Measurements from ENCODE around the gene UCHL5. TPM values are rescaled to one million over a fixed set of nuclear protein-coding genes. Genes with fewer than 3 reads are reported as not detected.

The UCHL5 gene
- total and polyA plus RNA-seq, 2 of the 13 experiments (the other 11 are each of a cell fraction or from before 2014, with no cell fraction given), result 18.2 to 44.1 TPM

DNA sequence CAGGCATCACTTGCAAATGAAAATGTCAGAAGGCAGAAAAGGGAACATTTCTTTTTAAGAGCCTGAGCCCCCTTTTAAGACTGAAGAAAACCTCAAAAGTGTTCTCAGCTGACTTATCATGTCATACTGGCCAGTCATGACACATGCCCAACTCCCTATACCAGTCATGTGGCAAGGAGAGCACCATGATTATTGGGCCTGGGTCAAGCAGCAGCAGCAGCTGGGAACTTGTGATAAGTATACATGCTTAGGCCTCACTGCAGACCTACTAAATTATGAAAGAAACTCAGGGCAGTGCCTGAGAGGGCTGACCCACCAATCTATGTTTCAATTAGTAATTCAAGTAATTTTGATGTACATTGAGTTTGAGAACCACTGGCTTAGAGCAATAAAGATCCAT lies 8.9 kb upstream of the UCHL5 start (continued):
- TF ChIP-seq ZNF18 (CRISPR knock-in tag; IDR thresholded peaks at IDR 0.05; ENCODE audit: insufficient replicate concordance), result no peak
- TF ChIP-seq ZNF468 (CRISPR knock-in tag; IDR thresholded peaks at IDR 0.05), result no peak
- no peak for TF ChIP-seq ATF7-NPFF (CRISPR knock-in tag; IDR thresholded peaks at IDR 0.05; ENCODE audit: low read depth)
- no peak for TF ChIP-seq CC2D1A (CRISPR knock-in tag; IDR thresholded peaks at IDR 0.05)
- TF ChIP-seq ZNF614 (CRISPR knock-in tag; IDR thresholded peaks at IDR 0.05; ENCODE audit: borderline replicate concordance), result no peak
- no peak for TF ChIP-seq FIP1L1 (IDR thresholded peaks at IDR 0.05; ENCODE audit: borderline replicate concordance, insufficient read depth, low read depth, low read length)
- no peak for TF ChIP-seq GABPA (IDR thresholded peaks at IDR 0.05; ENCODE audit: low read depth, low read length)
- no peak for TF ChIP-seq GABPA (CRISPR knock-in tag; IDR thresholded peaks at IDR 0.05; ENCODE audit: low read depth)
- no peak for TF ChIP-seq NFE2 (CRISPR knock-in tag; IDR thresholded peaks at IDR 0.05)
- TF ChIP-seq HNF4A (CRISPR knock-in tag; IDR thresholded peaks at IDR 0.05), result no peak

- no TSS peak for BruUV-seq (replicated peaks)
- peaks cover 64% of the 10 kb centered on the region for H3K79me2 ChIP-seq (ENCODE audit: insufficient read depth, low read length)
- peaks cover 16% of the 10 kb centered on the region for H3K4me1 ChIP-seq (ENCODE audit: insufficient read depth, low read length)
- H3K4me3 ChIP-seq (replicated peaks in 1 of 3; ENCODE audit: insufficient read depth in 1 of 3, low read depth in 2 of 3, low read length in 3 of 3), result no peak overlapping the region
- DNase-seq (ENCODE audit: low spot score) (no peak), FAIRE-seq (no peak), ATAC-seq (no peak)
- ChIA-PET CTCF (ENCODE audit: low intra/inter-chr PET ratio, low total read pairs) (no interaction called here), POLR2A (no interaction called here)
- H3K4me2 ChIP-seq (ENCODE audit: low read depth, low read length), result no peak overlapping the region
- H2AFZ ChIP-seq (ENCODE audit: low read length), result no peak overlapping the region
- TF ChIP-seq ZNF329 (CRISPR knock-in tag; IDR thresholded peaks at IDR 0.05; ENCODE audit: low read depth) (no peak), MIER3 (CRISPR knock-in tag; IDR thresholded peaks at IDR 0.05; ENCODE audit: borderline replicate concordance) (no peak), MBNL3 (CRISPR knock-in tag; conservative IDR thresholded peaks at IDR 0.05) (no peak), SRY (CRISPR knock-in tag; IDR thresholded peaks at IDR 0.05) (no peak)
- TF ChIP-seq, protein P1, sequence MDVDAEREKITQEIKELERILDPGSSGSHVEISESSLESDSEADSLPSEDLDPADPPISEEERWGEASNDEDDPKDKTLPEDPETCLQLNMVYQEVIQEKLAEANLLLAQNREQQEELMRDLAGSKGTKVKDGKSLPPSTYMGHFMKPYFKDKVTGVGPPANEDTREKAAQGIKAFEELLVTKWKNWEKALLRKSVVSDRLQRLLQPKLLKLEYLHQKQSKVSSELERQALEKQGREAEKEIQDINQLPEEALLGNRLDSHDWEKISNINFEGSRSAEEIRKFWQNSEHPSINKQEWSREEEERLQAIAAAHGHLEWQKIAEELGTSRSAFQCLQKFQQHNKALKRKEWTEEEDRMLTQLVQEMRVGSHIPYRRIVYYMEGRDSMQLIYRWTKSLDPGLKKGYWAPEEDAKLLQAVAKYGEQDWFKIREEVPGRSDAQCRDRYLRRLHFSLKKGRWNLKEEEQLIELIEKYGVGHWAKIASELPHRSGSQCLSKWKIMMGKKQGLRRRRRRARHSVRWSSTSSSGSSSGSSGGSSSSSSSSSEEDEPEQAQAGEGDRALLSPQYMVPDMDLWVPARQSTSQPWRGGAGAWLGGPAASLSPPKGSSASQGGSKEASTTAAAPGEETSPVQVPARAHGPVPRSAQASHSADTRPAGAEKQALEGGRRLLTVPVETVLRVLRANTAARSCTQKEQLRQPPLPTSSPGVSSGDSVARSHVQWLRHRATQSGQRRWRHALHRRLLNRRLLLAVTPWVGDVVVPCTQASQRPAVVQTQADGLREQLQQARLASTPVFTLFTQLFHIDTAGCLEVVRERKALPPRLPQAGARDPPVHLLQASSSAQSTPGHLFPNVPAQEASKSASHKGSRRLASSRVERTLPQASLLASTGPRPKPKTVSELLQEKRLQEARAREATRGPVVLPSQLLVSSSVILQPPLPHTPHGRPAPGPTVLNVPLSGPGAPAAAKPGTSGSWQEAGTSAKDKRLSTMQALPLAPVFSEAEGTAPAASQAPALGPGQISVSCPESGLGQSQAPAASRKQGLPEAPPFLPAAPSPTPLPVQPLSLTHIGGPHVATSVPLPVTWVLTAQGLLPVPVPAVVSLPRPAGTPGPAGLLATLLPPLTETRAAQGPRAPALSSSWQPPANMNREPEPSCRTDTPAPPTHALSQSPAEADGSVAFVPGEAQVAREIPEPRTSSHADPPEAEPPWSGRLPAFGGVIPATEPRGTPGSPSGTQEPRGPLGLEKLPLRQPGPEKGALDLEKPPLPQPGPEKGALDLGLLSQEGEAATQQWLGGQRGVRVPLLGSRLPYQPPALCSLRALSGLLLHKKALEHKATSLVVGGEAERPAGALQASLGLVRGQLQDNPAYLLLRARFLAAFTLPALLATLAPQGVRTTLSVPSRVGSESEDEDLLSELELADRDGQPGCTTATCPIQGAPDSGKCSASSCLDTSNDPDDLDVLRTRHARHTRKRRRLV (CRISPR knock-in tag; IDR thresholded peaks at IDR 0.05), result no peak
- intact Hi-C loops (cut with micrococcal nuclease; ENCODE audit: unreplicated experiment) (no loop called here), in situ Hi-C loops (cut with HindIII; ENCODE audit: extremely low pct_ligation_motif_present, low pct_unique_long_range_greater_than_20kb) (no loop called here)
- peaks cover 9% of the 10 kb centered on the region; the same call in 1 of the 2 replicates for H4K20me1 ChIP-seq (ENCODE audit: insufficient read depth, low read length)
- H3K9ac ChIP-seq (ENCODE audit: insufficient read depth, low read depth, low read length), result no peak overlapping the region
- no peaks in the 10 kb centered on the region for H3K9me3 ChIP-seq (ENCODE audit: low read length)
- no peak overlapping the region for H3K27ac ChIP-seq (ENCODE audit: extremely low read length, insufficient read depth, low read length)
- H3K36me3 ChIP-seq (replicated peaks in 1 of 2; ENCODE audit: control insufficient read depth in 1 of 2, insufficient read depth in 2 of 2, low read length in 2 of 2), result peaks cover 1 to 21% of the 10 kb centered on the region in 2 experiments; a peak in 3 of 5 replicates
- H3K27me3 ChIP-seq (ENCODE audit: control insufficient read depth in 1 of 2, insufficient read depth in 2 of 2, low read length in 2 of 2), result no peaks in the 10 kb centered on the region
- 96% methylated on average over 4 of the region's 4 CpGs for WGBS (ENCODE audit: low lambda C conversion rate)
These were observed 7.4 kb upstream of the UCHL5 start for GRCh38 chr1:193066606-193067005.

All from HepG2 (cell line).